Right lobe of liver (tissue), 6 donors: ENCODE measurements around the gene GGT6. TPM values are rescaled to one million over a fixed set of nuclear protein-coding genes. Genes with fewer than 3 reads are reported as not detected.

ENCODE experiments used
- ATAC-seq, 4 donors: fragments of 200-7000 bp; cut with Tn5 transposase; one replicate each; pipeline ENCODE4 v1.9.1; 2020; ENCODE audit warnings: mild to moderate bottlenecking in 4 of 4, moderate library complexity in 4 of 4
- DNase-seq, 3 donors: peaks; one replicate each; pipeline ENCODE4 v3.0.0-alpha.2; 2020
- H3K27ac ChIP-seq, 3 donors: fragments of 200-600 bp; one replicate each; pipeline ENCODE4 v1.8.0; 2022
- H3K27me3 ChIP-seq, 2 donors: fragments of 200-600 bp; one replicate each; pipeline ENCODE4 v1.8.0; 2022
- H3K36me3 ChIP-seq, 4 donors: fragments of 200-600 bp; sonication (generic) in 1 of 4; one replicate each; pipeline versions ENCODE4 v1.5.1 to v1.8.0; 2017 to 2022; ENCODE audit warnings: control low read depth in 1 of 4
- H3K4me1 ChIP-seq, 4 donors: fragments of 200-600 bp; sonication (generic) in 1 of 4; one replicate each; pipeline versions ENCODE4 v1.5.1 to v1.8.0; 2017 to 2022; ENCODE audit warnings: control low read depth in 1 of 4
- H3K4me3 ChIP-seq, 3 donors: fragments of 200-600 bp; one replicate each; pipeline ENCODE4 v1.8.0; 2022
- H3K9me3 ChIP-seq, 4 donors: fragments of 200-600 bp; sonication (generic) in 1 of 4; one replicate each; pipeline versions ENCODE4 v1.5.1 to v1.8.0; 2017 to 2022; ENCODE audit warnings: control low read depth in 1 of 4
- POLR2A ChIP-seq: fragments of 450-650 bp; IDR thresholded peaks from one replicate; pipeline ENCODE4 v1.6.1; 2017; ENCODE audit warnings: antibody characterized with exemption, mild to moderate bottlenecking
- WGBS: methylation state at CpG from one replicate; pipeline ENCODE4 v1.1.6; 2018; ENCODE audit warnings: low coverage, low lambda C conversion rate; ENCODE audit not compliant: insufficient coverage; ENCODE audit errors: missing lambda C conversion rate; 5-methylcytosine and 5-hydroxymethylcytosine counted together
- intact Hi-C, 2 donors: fragments of 100-400 bp; cut with DNase I; formaldehyde crosslinking; loops; one replicate each; pipeline versions ENCODE4 v1.11.2 to v1.14.1; 2022
- total RNA-seq, 6 experiments: library from RNA; depleted of rRNA in 2 of 6; stranded (reverse); fragments of >200 nt in 2 of 6; fragmentation: NEBNext Ultra II Directional in 3 of 6; extraction: Animal tissue kit (Norgen Biotek cat#: 25700) in 3 of 6; gene quantifications; one replicate each; pipeline versions ENCODE4 v1.1.0 to v1.2.4, GENCODE V29; 2016 to 2023
- TF ChIP-seq, protein P1 (sequence below), 4 donors: fragments of 200-600 bp in 3 of 4; fragments of 450-650 bp in 1 of 4; IDR thresholded peaks; one replicate each; pipeline versions ENCODE4 v1.5.1 to v1.8.0; 2016 to 2022; ENCODE audit warnings: antibody characterized with exemption in 4 of 4, mild to moderate bottlenecking in 2 of 4
- donor health status: DM: no; HTN: yes; CAD: no.
- donor health status: DM: no; HTN: no; CAD: no.
- donor health status: DM: no; HTN: no; CAD: no.
- donor health status: DM: no; HTN: yes; CAD: no.
- donor health status: DM: no; HTN: yes; CAD: no.

The GGT6 gene
- total RNA-seq, 6 experiments from 2014 or later = 0.09 to 0.92 (median 0.27) TPM

- intact Hi-C loops = no loop called here
- no peak overlapping the region for H3K27ac ChIP-seq
- ATAC-seq = no peak
Measured at GRCh38 chr17:4560837-4561256, 470 bp upstream of the GGT6 start.

GRCh38 chr17:4559966-4560365 is 411 bp downstream of the GGT6 start:
- ATAC-seq = no peak
- H3K27ac ChIP-seq = no peak overlapping the region
- no peak overlapping the region for H3K4me3 ChIP-seq
- TF ChIP-seq, protein P1, sequence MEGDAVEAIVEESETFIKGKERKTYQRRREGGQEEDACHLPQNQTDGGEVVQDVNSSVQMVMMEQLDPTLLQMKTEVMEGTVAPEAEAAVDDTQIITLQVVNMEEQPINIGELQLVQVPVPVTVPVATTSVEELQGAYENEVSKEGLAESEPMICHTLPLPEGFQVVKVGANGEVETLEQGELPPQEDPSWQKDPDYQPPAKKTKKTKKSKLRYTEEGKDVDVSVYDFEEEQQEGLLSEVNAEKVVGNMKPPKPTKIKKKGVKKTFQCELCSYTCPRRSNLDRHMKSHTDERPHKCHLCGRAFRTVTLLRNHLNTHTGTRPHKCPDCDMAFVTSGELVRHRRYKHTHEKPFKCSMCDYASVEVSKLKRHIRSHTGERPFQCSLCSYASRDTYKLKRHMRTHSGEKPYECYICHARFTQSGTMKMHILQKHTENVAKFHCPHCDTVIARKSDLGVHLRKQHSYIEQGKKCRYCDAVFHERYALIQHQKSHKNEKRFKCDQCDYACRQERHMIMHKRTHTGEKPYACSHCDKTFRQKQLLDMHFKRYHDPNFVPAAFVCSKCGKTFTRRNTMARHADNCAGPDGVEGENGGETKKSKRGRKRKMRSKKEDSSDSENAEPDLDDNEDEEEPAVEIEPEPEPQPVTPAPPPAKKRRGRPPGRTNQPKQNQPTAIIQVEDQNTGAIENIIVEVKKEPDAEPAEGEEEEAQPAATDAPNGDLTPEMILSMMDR (IDR thresholded peaks at IDR 0.05) = no peak
- TF ChIP-seq POLR2A = no peak
- no peak for DNase-seq
- no CpG with 5 or more reads among the region's 5 CpGs for WGBS
- intact Hi-C loops = no loop called here
- no peaks in the 10 kb centered on the region for H3K4me1 ChIP-seq
- H3K36me3 ChIP-seq = no peaks in the 10 kb centered on the region
- no peaks in the 10 kb centered on the region for H3K27me3 ChIP-seq
- no peaks in the 10 kb centered on the region for H3K9me3 ChIP-seq

More at GRCh38 chr17:4560837-4561256, 470 bp upstream of the GGT6 start:
- H3K4me1 ChIP-seq = peaks cover 0 to 6% (median 0%) of the 10 kb centered on the region in 4 donors
- TF ChIP-seq POLR2A = no peak
- TF ChIP-seq, protein P1 (IDR thresholded peaks at IDR 0.05) = no peak
- no peaks in the 10 kb centered on the region for H3K27me3 ChIP-seq
- H3K4me3 ChIP-seq = no peak overlapping the region
- no peak for DNase-seq
- WGBS = 49% methylated on average over 9 of the region's 11 CpGs
- H3K9me3 ChIP-seq = no peaks in the 10 kb centered on the region
- H3K36me3 ChIP-seq = no peaks in the 10 kb centered on the region

GRCh38 chr17:4559139-4559791 is 1.1 kb downstream of the GGT6 start:
- no peak for DNase-seq
- no peaks in the 10 kb centered on the region for H3K9me3 ChIP-seq
- no peak overlapping the region for H3K4me3 ChIP-seq
- 61% methylated on average over 4 of the region's 17 CpGs for WGBS
- intact Hi-C loops = no loop called here
- peaks cover 0 to 4% (median 2%) of the 10 kb centered on the region in 4 donors for H3K4me1 ChIP-seq
- TF ChIP-seq, protein P1 (IDR thresholded peaks at IDR 0.05) = no peak
- no peak for TF ChIP-seq POLR2A
- ATAC-seq = no peak
- no peaks in the 10 kb centered on the region for H3K36me3 ChIP-seq
- H3K27me3 ChIP-seq = no peaks in the 10 kb centered on the region
- H3K27ac ChIP-seq = no peak overlapping the region

DNA sequence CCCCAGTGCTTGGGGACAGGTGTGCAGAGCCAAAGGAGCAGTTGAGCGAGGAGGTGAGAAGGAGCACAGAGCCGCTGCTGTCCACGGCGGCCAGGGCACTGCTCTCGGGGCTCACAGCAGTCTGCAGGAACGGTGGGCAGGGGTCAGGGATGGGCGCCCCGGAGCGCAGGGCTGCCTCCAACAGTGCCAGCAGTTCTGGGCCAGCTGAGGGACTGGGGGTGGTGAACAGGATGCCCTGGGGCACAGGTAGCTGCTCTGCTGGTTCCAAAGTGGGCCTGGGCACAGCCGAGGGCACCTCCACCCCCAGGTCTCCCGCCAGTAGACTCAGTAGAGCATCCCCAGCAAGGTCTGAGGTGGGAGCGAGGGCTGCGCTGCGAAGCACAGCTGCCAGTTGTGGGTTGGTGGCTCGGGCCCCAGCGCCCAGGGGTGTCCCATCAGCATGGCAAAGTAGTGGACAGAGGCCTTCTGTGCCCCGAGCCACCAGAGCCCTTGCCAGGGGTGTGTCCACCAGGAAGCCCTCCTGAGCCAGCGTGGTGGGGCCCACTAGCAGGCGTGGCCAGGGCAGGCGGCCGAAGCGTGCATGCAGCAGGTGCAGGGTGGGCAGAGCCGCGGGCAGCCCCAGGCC is 1.9 kb downstream of the GGT6 start:
- intact Hi-C loops = no loop called here
- ATAC-seq (no peak), DNase-seq (peak in 1 of 3 donors; percentile 53)
- Histone ChIP-seq H3K4me3 (no peak overlapping the region), H3K27ac (no peak overlapping the region), H3K36me3 (peaks cover 0 to 3% (median 0%) of the 10 kb centered on the region in 4 donors), H3K27me3 (no peaks in the 10 kb centered on the region), H3K4me1 (peaks cover 0 to 9% (median 4%) of the 10 kb centered on the region in 4 donors), H3K9me3 (no peaks in the 10 kb centered on the region)
- no CpG with 5 or more reads among the region's 24 CpGs for WGBS
- TF ChIP-seq, protein P1 (IDR thresholded peaks at IDR 0.05) = no peak
- TF ChIP-seq POLR2A = no peak
